T-cell (primary cell): ENCODE results near the gene PTPRM. TPM values are rescaled to one million over a fixed set of nuclear protein-coding genes. Genes with fewer than 3 reads are reported as not detected.

ENCODE experiments used
- ATAC-seq, 4 experiments: fragments of 200-7000 bp in 3 of 4; fragments of 150-1000 bp in 1 of 4; cut with Tn5 transposase; replicated peaks in 1 of 4; 1 replicate in 3 of 4; 2 replicates in 1 of 4; pipeline ENCODE4 v1.10.0; 2021; ENCODE audit warnings: moderate library complexity in 3 of 4, mild to moderate bottlenecking in 2 of 4, moderate number of reproducible peaks in 1 of 4
- CTCF ChIA-PET, 2 donors: fragments of 300-600 bp; sonication (Branson Sonifier 250); formaldehyde crosslinking; loops; one replicate each; lab custom pipeline; 2022; ENCODE audit warnings: antibody characterized with exemption in 2 of 2; lab: Charles Lee
- POLR2A ChIA-PET, 2 donors: fragments of 300-600 bp; sonication (Branson Sonifier 250); formaldehyde crosslinking; loops; one replicate each; lab custom pipeline; 2022; ENCODE audit warnings: antibody characterized with exemption in 2 of 2; lab: Charles Lee
- DNase-seq, 35 experiments: peaks; one replicate each; pipeline versions ENCODE4 v3.0.0 to v3.0.0-alpha.2; 2013 to 2023
- H3K27ac ChIP-seq: one replicate; pipeline ENCODE4 v1.5.1; 2013; ENCODE audit warnings: low read length
- H3K27me3 ChIP-seq, 2 experiments: replicated peaks in 1 of 2; 1 replicate in 1 of 2; 2 replicates in 1 of 2; pipeline versions ENCODE4 v1.6.1 to v1.7.0; 2013; ENCODE audit warnings: low read length in 1 of 2, mixed read lengths in 1 of 2; ENCODE audit not compliant: control insufficient read depth in 2 of 2, insufficient read depth in 2 of 2; ENCODE audit errors: extremely low read depth in 1 of 2
- H3K36me3 ChIP-seq, 2 donors: 1 replicate in 1 of 2; 2 replicates in 1 of 2; pipeline versions ENCODE4 v1.6.1 to v1.7.0; 2013; ENCODE audit warnings: low read length in 1 of 2; ENCODE audit not compliant: control insufficient read depth in 2 of 2, insufficient read depth in 1 of 2; ENCODE audit errors: extremely low read depth in 1 of 2
- H3K4me1 ChIP-seq, 2 experiments: 1 replicate in 1 of 2; 2 replicates in 1 of 2; pipeline versions ENCODE4 v1.6.1 to v1.7.0; 2013; ENCODE audit warnings: low read length in 2 of 2, mixed read lengths in 1 of 2; ENCODE audit not compliant: insufficient read depth in 2 of 2, control insufficient read depth in 1 of 2; ENCODE audit errors: extremely low read depth in 1 of 2
- H3K4me3 ChIP-seq, 2 donors: 1 replicate in 1 of 2; 2 replicates in 1 of 2; pipeline versions ENCODE4 v1.5.1 to v1.7.0; 2013; ENCODE audit warnings: mild to moderate bottlenecking in 2 of 2, low read length in 1 of 2, moderate library complexity in 1 of 2; ENCODE audit not compliant: control insufficient read depth in 1 of 2; ENCODE audit errors: extremely low read depth in 1 of 2
- H3K9me3 ChIP-seq: 2 replicates; pipeline ENCODE4 v1.7.0; 2013
- H3K27ac Mint-ChIP-seq, 2 donors: one replicate each; pipeline ENCODE4 v1.8.0; 2020 to 2021; ENCODE audit warnings: mild to moderate bottlenecking in 2 of 2, mixed read lengths in 2 of 2
- H3K27me3 Mint-ChIP-seq, 2 donors: one replicate each; pipeline ENCODE4 v1.8.0; 2021 to 2022; ENCODE audit warnings: mixed read lengths in 2 of 2
- H3K36me3 Mint-ChIP-seq: one replicate; pipeline ENCODE4 v1.8.0; 2021; ENCODE audit warnings: mixed read lengths
- H3K4me1 Mint-ChIP-seq, 3 donors: one replicate each; pipeline ENCODE4 v1.8.0; 2020 to 2022; ENCODE audit warnings: mixed read lengths in 3 of 3, mild to moderate bottlenecking in 1 of 3
- H3K4me3 Mint-ChIP-seq, 3 donors: one replicate each; pipeline ENCODE4 v1.8.0; 2020 to 2022; ENCODE audit warnings: mild to moderate bottlenecking in 3 of 3, mixed read lengths in 3 of 3, moderate library complexity in 3 of 3
- H3K9me3 Mint-ChIP-seq, 3 donors: one replicate each; pipeline ENCODE4 v1.8.0; 2020 to 2022; ENCODE audit warnings: mixed read lengths in 3 of 3
- WGBS: methylation state at CpG from one replicate; pipeline ENCODE4 v1.1.5; 2013; ENCODE audit warnings: missing lambda C conversion rate; ENCODE audit not compliant: insufficient coverage; 5-methylcytosine and 5-hydroxymethylcytosine counted together
- total RNA-seq, 35 experiments: library from RNA in 6 of 35; stranded (reverse) in 6 of 35; fragments of 120-200 nt in 1 of 35; gene quantifications; one replicate each; pipeline versions ENCODE4 v1.2.1 to v1.2.4 and lab custom pipeline; 2013 to 2026

Gene PTPRM
- total RNA-seq, 5 donors from 2014 or later (not counting 1 experiment from before 2014, with no cell fraction given), result 4.1 to 47.4 (median 7.1) TPM

DNA sequence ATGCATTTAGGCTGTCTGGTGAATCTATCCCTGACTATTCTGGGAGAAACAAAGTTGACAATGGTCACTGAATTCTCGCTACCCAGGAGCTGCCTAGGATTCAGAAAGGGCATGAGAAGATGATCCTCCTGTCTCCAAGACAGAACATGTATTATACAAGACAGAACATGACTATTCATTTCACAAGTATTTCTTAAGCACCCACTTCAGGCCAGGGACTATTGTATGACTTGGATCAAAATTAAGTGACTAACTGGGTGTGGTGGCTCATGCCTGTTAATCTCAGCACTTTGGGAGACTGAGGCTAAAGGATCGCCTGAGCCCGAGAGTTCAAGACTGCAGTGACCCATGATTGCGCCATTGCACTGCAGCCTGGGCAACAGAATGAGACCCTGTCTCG is 806.4 kb downstream of the PTPRM start:
- H3K9me3 Mint-ChIP-seq, result no peaks in the 10 kb centered on the region
- DNase-seq, result no peak
- Histone ChIP-seq H3K4me3 (no peak overlapping the region), H3K4me1 (no peaks in the 10 kb centered on the region), H3K9me3 (no peaks in the 10 kb centered on the region), H3K27me3 (no peaks in the 10 kb centered on the region), H3K27ac (no peak overlapping the region), H3K36me3 (peaks cover 0 to 7% of the 10 kb centered on the region in 2 donors)
- H3K27ac Mint-ChIP-seq, result no peak overlapping the region
- no peaks in the 10 kb centered on the region for H3K4me1 Mint-ChIP-seq
- WGBS, result 100% methylated on average over 1 of the region's 5 CpGs
- POLR2A ChIA-PET, result interaction anchor here in 1 of 2 donors (0.7 kb wide), 1 partner anchor 13 kb away, joined by 3 read pairs; no protein-coding TSS in a partner anchor
- H3K4me3 Mint-ChIP-seq, result no peak overlapping the region
- H3K36me3 Mint-ChIP-seq, result no peaks in the 10 kb centered on the region
- H3K27me3 Mint-ChIP-seq, result peaks cover 4 to 8% of the 10 kb centered on the region in 2 donors
- ATAC-seq, result no peak
- CTCF ChIA-PET, result no interaction called here

GRCh38 chr18:8374676-8375075 is 807.6 kb downstream of the PTPRM start:
- H3K27me3 Mint-ChIP-seq, result no peaks in the 10 kb centered on the region
- ChIA-PET POLR2A (no interaction called here), CTCF (no interaction called here)
- H3K4me3 ChIP-seq, result no peak overlapping the region
- no peaks in the 10 kb centered on the region for H3K36me3 Mint-ChIP-seq
- H3K27me3 ChIP-seq, result no peaks in the 10 kb centered on the region
- no peak overlapping the region for H3K27ac Mint-ChIP-seq
- ATAC-seq, result no peak
- H3K9me3 ChIP-seq, result no peaks in the 10 kb centered on the region
- no peak overlapping the region for H3K4me3 Mint-ChIP-seq
- no peaks in the 10 kb centered on the region for H3K4me1 ChIP-seq
- no peak overlapping the region for H3K27ac ChIP-seq
- no peak for DNase-seq
- H3K4me1 Mint-ChIP-seq, result no peaks in the 10 kb centered on the region
- no peaks in the 10 kb centered on the region for H3K9me3 Mint-ChIP-seq
- peaks cover 0 to 13% of the 10 kb centered on the region in 2 donors for H3K36me3 ChIP-seq
- WGBS, result no CpG with 5 or more reads among the region's 4 CpGs

DNA sequence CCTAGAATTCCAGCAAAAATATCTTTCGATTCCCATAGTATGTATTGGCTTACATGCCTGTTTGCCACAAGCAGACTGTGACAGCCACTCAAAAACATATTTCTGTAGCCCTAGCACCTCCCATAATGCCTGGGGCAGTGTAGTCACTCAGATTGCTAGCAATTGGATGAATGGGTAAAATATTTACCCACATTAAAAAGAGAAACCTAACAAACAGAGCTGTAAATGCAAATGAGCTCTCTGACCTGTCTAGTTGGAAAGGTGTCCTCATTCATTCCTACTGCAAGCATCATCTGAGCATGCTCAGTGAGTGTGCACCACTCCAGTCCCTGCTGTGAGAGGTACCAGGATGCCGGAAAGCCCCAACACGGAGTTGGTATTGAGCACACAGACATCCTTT is 808.1 kb downstream of the PTPRM start:
- Histone ChIP-seq H3K27ac (no peak overlapping the region), H3K4me1 (no peaks in the 10 kb centered on the region), H3K36me3 (peaks cover 0 to 16% of the 10 kb centered on the region in 2 donors), H3K9me3 (no peaks in the 10 kb centered on the region), H3K4me3 (no peak overlapping the region), H3K27me3 (no peaks in the 10 kb centered on the region)
- CTCF ChIA-PET, result no interaction called here
- Mint-ChIP-seq H3K4me1 (no peaks in the 10 kb centered on the region), H3K4me3 (no peak overlapping the region), H3K9me3 (no peaks in the 10 kb centered on the region), H3K27ac (no peak overlapping the region), H3K36me3 (no peaks in the 10 kb centered on the region), H3K27me3 (no peaks in the 10 kb centered on the region)
- ATAC-seq, result no peak
- no peak for DNase-seq
- WGBS, result 64% methylated on average over 2 of the region's 3 CpGs
- POLR2A ChIA-PET, result interaction anchor here in 1 of 2 donors (0.7 kb wide), 1 partner anchor 11 kb away, joined by 3 read pairs; no protein-coding TSS in a partner anchor

GRCh38 chr18:8376113-8376512 is 809.0 kb downstream of the PTPRM start:
- H3K9me3 Mint-ChIP-seq, result no peaks in the 10 kb centered on the region
- no peak overlapping the region for H3K4me3 Mint-ChIP-seq
- Histone ChIP-seq H3K27ac (no peak overlapping the region), H3K4me3 (no peak overlapping the region), H3K9me3 (no peaks in the 10 kb centered on the region), H3K36me3 (peaks cover 0 to 17% of the 10 kb centered on the region in 2 donors), H3K4me1 (no peaks in the 10 kb centered on the region), H3K27me3 (no peaks in the 10 kb centered on the region)
- WGBS, result 100% methylated on average over 5 of the region's 7 CpGs
- no peak overlapping the region for H3K27ac Mint-ChIP-seq
- POLR2A ChIA-PET, result no interaction called here
- H3K36me3 Mint-ChIP-seq, result no peaks in the 10 kb centered on the region
- ATAC-seq (no peak), DNase-seq (no peak)
- CTCF ChIA-PET, result no interaction called here
- no peaks in the 10 kb centered on the region for H3K27me3 Mint-ChIP-seq
- no peaks in the 10 kb centered on the region for H3K4me1 Mint-ChIP-seq

GRCh38 chr18:8379187-8379941 is 812.2 kb downstream of the PTPRM start:
- no peaks in the 10 kb centered on the region for H3K4me1 Mint-ChIP-seq
- no peaks in the 10 kb centered on the region for H3K9me3 Mint-ChIP-seq
- H3K27ac Mint-ChIP-seq, result no peak overlapping the region
- H3K4me3 Mint-ChIP-seq, result no peak overlapping the region
- Histone ChIP-seq H3K36me3 (peaks cover 0 to 19% of the 10 kb centered on the region in 2 donors), H3K4me3 (no peak overlapping the region), H3K27ac (no peak overlapping the region), H3K9me3 (no peaks in the 10 kb centered on the region), H3K4me1 (no peaks in the 10 kb centered on the region), H3K27me3 (no peaks in the 10 kb centered on the region)
- H3K36me3 Mint-ChIP-seq, result no peaks in the 10 kb centered on the region
- no peaks in the 10 kb centered on the region for H3K27me3 Mint-ChIP-seq
- ChIA-PET CTCF (no interaction called here), POLR2A (no interaction called here)
- ATAC-seq (no peak), DNase-seq (no peak)
- WGBS, result 89% methylated on average over 14 of the region's 19 CpGs

DNA sequence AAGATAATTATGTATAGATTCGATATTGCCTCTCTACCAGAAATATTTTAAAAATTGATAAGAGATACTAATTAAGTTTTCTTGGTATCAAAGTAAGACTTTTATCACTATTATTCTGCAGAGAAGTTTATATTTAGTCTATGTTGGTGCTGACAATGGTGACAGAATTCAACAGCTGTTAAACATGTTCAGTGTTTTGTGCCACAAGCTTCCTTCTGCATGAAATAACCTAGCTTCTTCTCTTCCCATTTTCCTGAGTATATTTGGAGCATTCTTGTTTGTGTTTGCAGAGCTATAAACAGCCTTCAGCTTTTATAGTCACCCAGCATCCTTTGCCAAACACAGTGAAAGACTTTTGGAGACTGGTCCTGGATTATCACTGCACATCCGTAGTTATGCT is 812.9 kb downstream of the PTPRM start:
- H3K4me3 Mint-ChIP-seq, result no peak overlapping the region
- no peaks in the 10 kb centered on the region for H3K36me3 Mint-ChIP-seq
- DNase-seq, result no peak
- WGBS, result 100% methylated on average over 1 of the region's 2 CpGs
- H3K27me3 Mint-ChIP-seq, result no peaks in the 10 kb centered on the region
- Histone ChIP-seq H3K36me3 (peaks cover 0 to 26% of the 10 kb centered on the region in 2 donors), H3K4me1 (no peaks in the 10 kb centered on the region), H3K4me3 (no peak overlapping the region), H3K9me3 (no peaks in the 10 kb centered on the region), H3K27me3 (no peaks in the 10 kb centered on the region), H3K27ac (no peak overlapping the region)
- ChIA-PET POLR2A (no interaction called here), CTCF (no interaction called here)
- H3K27ac Mint-ChIP-seq, result no peak overlapping the region
- H3K4me1 Mint-ChIP-seq, result no peaks in the 10 kb centered on the region
- no peaks in the 10 kb centered on the region for H3K9me3 Mint-ChIP-seq
- ATAC-seq, result no peak
